ENCODE data around the gene MED12L.

MED12L gene

DNA sequence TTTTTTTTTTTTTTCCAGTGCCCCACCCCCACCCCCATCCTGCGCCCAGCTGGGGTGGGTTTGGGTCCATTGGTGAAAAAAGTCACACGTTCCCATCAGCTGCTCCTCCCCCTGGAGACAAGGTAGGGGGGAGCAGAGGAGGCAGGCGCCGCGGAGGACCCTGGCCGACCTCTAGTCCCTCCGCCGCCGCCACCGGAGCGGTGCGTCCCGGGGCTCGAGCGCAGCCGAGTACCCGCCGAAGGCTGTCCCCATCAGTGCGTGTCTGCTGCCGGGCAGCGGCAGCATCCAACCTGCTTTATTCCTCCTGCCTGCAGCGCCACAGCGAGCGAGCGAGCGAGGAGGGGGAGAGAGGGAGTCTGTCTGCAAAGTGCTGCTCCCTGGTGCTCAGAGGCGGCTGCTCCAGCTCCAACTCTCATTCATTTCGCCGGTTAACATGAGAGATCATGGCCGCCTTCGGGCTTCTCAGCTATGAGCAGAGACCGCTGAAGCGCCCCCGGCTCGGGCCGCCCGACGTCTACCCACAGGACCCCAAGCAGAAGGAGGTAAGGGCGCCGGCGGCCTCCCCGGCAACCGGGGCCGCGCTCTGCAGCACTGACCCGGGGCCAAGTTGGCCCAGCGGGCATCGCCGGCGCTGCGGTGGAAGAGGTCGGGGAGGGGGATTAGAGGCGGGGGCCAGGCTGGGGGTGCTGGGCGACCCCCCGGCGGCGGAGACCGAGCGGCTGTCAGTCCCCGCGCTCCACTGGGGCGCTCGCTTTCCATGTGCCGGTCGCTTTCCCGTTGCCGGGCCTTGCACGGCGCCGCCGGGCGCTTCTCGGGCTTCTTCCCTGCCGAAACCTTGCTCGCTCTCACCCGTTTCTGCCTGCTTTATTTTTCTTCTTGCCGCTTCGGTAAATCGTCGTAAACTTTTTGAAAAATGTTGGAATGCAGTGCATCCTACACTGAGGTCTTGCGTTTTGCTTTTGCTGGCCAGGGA lies 1.3 kb downstream of the MED12L start:
- peak; percentile 30 for DNase-seq (ENCODE audit: low read depth)

DNA sequence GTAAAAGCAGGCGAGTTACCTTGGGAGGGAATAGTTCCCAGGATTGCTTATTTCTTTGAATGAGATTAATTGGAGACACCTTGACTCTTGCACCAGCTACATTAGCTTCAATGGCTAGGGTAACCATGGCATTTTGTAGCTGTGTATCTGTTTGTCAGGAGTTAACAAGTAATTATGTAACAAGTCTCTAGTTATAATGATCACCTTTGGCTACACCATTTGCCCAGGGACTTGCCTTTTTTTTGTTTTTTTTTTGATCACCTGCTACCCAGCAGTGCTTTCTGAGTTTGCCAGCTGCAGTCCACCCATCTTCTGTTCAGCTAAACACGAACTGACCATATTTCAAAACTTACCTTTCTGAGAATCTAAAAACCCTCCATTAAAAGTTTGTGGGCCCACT lies 2.2 kb downstream of the MED12L start:
- DNase-seq (ENCODE audit: low read depth): no peak

- DNase-seq (ENCODE audit: low read depth): peak; percentile 4
Observed at GRCh38 chr3:151091685-151092345, 6.4 kb downstream of the MED12L start.

- no peak for DNase-seq (ENCODE audit: low read depth)
Observed at GRCh38 chr3:151093148-151093547, 7.7 kb downstream of the MED12L start.

GRCh38 chr3:151093905-151094304 lies 8.4 kb downstream of the MED12L start:
- no peak for DNase-seq (ENCODE audit: low read depth)

- DNase-seq (ENCODE audit: low read depth): no peak
Observed at GRCh38 chr3:151096716-151097115, 11.3 kb downstream of the MED12L start.

DNA sequence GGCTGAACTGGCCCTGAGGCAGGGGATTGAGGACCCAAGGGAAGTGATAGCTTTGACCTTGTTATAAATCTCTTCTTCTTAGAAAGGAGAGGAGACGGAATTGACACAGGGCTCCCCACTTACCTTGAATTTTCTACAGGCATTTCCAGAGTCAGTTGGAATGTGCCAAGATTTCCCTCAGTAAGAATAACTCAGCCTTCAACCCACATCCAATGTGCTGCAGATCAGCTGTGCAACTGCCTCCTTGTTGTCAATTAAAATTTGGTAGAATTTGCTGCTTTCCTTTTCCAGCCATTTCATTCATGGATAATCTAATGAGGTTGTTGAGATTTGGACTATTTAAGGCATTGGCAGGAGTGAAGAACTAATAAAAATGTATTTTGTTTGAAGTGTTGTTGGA lies 14.6 kb downstream of the MED12L start:
- DNase-seq (ENCODE audit: low read depth): no peak

DNA sequence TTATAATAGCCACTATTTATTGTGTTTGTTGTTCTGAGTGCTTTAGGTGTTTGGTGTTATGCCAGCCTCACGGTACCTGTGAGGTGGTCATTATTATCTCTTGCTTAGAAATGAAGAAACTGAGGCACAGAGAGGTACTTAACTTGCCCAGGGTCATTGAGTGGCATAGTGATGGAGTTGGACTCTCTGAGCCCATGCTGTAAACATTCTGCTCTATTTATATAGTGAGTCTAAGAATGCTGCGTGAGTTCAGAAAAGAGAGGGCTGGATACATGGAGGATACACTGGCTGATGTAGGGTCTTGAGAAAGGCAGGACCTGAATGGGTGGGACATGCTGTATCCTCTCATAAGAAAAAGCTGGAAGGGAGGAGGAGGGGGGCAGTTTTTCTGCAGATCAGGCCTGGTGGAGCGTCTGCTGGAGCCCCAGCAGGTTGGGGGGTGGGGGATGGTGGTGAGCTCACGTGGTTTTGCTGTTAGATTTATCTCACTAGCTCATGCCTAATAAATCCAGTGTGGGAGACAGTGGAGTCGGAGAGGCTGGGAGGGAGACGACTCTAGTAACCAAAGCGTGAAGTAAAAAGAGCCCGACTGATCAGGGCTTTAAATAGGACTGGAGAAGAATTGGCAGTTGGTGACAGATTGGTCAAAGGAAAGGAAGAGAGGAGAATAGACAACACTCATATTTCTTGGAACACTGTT lies 16.0 kb downstream of the MED12L start:
- DNase-seq (ENCODE audit: low read depth): no peak

- DNase-seq (ENCODE audit: low read depth): no peak
Observed at GRCh38 chr3:151106311-151106710, 20.8 kb downstream of the MED12L start.

DNA sequence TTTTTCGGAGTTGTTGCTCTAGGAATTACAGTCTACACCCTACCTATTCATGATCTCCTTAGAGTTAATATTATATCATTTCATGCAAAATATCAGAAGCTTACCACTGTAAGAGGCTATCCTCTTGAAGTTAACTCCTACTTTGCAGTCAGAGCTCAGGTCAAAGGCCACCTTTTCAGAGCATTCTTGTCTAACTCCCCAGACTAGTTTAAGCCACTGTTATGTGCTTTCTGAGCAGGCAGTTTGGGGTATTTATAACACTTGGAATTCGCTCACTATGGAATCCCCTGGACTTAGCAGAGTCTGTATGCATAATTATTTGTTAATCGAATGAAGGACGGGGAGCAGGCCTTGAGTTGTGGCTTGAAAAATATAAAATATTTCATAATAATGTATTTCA lies 21.7 kb downstream of the MED12L start:
- no peak for DNase-seq (ENCODE audit: low read depth)

DNA sequence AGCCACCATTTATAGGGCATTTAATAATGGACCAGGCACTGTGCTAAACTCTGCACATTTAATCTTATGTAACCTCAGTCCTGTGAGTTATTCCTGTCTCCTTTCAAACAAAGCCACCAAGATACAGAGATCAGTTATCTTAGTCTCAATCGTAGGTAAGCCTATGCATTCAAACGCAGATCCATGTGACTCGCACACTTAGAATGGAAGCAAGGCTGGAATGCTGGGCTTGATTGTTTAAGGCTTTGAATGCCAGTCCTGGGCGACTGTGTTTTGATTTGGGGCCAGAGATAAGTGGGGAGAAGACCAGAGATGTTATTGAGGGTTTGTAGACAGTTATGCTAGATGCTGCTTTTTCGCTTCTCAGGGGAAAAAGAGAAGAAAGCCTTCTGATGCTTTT lies 22.2 kb downstream of the MED12L start:
- no peak for DNase-seq (ENCODE audit: low read depth)

DNA sequence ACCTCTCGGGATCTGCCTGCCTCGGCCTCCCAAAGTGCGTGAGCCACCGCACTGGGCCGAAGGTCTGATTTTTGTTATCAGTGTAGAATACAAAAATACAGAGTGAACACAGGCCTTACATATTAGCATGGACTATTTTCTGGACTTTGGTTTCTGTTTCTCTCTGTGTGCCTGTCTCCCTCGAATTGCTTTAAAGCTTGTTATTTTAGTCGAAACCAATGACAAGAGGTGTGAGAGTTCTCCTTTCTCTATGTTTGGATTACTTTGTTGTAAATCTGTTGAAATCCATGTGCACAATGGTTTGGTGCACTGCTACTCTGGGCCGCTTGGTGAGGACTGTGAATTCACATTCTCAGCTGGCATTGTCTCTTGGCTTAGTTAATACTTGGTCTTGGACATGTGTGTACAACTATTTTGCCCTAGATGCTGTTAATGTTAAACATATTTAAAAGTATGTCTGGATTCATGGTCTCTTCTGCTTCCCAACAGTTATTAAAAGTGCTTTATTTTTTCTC lies 23.9 kb downstream of the MED12L start:
- DNase-seq (ENCODE audit: low read depth): no peak

DNA sequence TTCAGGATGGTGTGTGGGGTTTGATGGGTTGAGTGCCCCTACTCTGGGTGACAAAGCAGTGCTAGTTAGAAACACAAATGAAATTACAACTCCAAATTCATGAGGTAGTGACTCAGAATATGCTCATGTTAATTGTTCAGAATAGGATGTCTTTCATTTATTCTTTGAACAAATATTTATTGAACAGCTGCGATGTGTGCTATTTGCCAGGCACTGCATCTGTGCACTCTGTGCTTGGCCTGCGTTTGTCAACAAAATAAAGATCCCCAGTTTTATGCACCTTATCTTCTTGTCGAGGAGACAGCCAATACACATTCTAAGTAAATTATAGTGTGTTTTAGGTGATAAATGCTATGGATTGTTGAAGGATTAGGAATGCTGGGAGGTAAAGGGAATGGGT lies 27.3 kb downstream of the MED12L start:
- DNase-seq (ENCODE audit: low read depth): no peak

- DNase-seq (ENCODE audit: low read depth): no peak
Observed at GRCh38 chr3:151113343-151113742, 27.9 kb downstream of the MED12L start.

DNA sequence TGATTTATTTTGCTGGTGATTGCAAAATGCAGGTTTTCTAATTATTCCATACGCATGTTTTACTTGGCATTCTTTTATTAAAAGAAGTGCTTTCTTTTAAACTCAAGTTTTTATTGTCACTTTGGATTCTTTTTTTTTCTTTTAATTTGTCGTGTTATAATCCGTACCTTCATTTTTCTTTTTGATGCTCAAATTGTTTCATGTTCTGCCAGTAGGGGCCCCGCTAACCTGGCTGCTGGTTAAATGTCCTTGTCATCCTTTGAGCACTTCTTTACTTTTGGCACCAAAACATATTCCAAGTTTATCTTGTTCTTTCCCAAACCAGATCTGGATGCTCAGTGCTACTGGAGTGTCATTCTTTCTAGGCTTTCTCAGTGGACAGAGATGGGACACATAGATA lies 31.6 kb downstream of the MED12L start:
- no peak for DNase-seq (ENCODE audit: low read depth)

DNA sequence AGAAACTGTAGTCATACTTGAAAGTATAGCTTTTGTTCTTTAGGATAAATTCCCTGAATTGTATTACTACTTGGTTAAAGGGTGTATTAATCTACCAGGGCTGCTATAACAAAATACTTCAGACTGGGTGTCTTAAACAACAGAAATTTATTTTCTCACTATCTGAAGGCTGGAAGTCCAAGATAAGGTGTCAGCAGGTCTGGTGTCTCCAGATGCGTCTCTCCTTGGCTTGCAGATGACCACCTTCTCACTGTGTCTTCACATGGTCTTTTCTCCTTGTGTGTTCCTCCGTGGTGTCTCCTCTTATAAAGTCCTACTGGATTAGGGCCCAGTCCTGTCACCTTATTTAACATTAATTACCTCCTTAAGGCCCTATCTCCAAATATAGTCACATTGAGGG lies 33.7 kb downstream of the MED12L start:
- DNase-seq (ENCODE audit: low read depth): no peak

DNA sequence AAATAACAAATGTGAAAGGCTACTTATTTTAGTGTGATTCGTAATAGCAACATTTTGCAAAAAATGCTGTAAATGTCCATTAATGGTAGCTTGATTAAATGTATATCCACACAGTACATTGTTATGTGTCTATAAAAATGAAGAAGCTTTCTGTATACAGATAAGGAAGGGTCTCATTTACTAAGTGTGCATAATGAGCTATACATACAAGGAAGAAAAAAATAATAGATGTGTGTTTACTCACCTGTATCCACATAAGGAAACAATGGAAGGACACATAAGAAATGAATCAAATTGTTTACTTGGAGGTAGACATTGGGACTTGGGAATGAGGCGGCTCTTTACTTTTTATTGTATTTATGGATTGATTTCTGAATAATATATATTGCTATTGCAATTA lies 34.9 kb downstream of the MED12L start:
- no peak for DNase-seq (ENCODE audit: low read depth)

GRCh38 chr3:151121016-151121415 lies 35.6 kb downstream of the MED12L start:
- no peak for DNase-seq (ENCODE audit: low read depth)

DNA sequence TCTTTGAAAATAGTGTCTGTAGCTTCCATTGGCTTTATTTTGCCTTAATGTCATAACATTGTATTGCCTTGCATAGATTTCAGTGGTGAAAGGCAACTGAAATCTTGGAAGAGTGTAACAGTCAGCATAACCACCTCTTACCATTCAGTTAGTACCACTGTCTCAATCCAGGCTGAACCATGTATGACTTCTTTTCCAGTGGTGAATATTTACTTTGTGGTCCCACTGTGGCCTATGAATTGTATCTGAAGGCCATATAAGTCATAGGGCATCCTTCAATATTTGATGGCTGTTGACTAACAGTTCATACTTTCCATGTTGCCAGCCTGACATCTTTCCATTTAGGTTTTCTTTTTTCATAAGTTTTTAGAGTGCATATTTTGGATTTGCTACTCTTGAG lies 38.4 kb downstream of the MED12L start:
- no peak for DNase-seq (ENCODE audit: low read depth)

- no peak for DNase-seq (ENCODE audit: low read depth)
Observed at GRCh38 chr3:151124476-151124875, 39.0 kb downstream of the MED12L start.

GRCh38 chr3:151130428-151130827 lies 45.0 kb downstream of the MED12L start:
- DNase-seq (ENCODE audit: low read depth): no peak

- no peak for DNase-seq (ENCODE audit: low read depth)
Observed at GRCh38 chr3:151133175-151133574, 47.7 kb downstream of the MED12L start.
